HG03060 (cell line): Measurements from ENCODE around the gene OAS3.
"Not testable (repeated sequence)": the region's sequence is repeated elsewhere in the genome, so short reads cannot be mapped to it uniquely, and the experiment has no call there.

Experiments
- ATAC-seq: cut with Tn5 transposase; IDR thresholded peaks from one replicate; pipeline ENCODE4 v1.9.1; 2021; ENCODE audit warnings: low read depth, moderate number of reproducible peaks; ENCODE audit not compliant: unreplicated experiment

Gene OAS3

GRCh38 chr12:112979041-112979680 lies 40.9 kb downstream of the OAS3 start:
- ATAC-seq = no peak

GRCh38 chr12:112980491-112981158 lies 42.4 kb downstream of the OAS3 start:
- ATAC-seq = no peak

- ATAC-seq = no peak
Measured at GRCh38 chr12:112985642-112986290, 47.5 kb downstream of the OAS3 start.

GRCh38 chr12:112986291-112986800 lies 48.1 kb downstream of the OAS3 start:
- no peak for ATAC-seq

- ATAC-seq = no peak
Measured at GRCh38 chr12:112987561-112987960, 49.3 kb downstream of the OAS3 start.

- no peak for ATAC-seq
Measured at GRCh38 chr12:112988224-112988623, 50.0 kb downstream of the OAS3 start.

GRCh38 chr12:112988823-112989385 lies 50.6 kb downstream of the OAS3 start:
- ATAC-seq = not testable (repeated sequence)

GRCh38 chr12:112989806-112990205 lies 51.5 kb downstream of the OAS3 start:
- no peak for ATAC-seq

- no peak for ATAC-seq
Measured at GRCh38 chr12:112992541-112993398, 54.5 kb downstream of the OAS3 start.

- no peak for ATAC-seq
Measured at GRCh38 chr12:112995008-112995407, 56.7 kb downstream of the OAS3 start.

GRCh38 chr12:112996501-112996900 lies 58.2 kb downstream of the OAS3 start:
- ATAC-seq = no peak

- ATAC-seq = no peak
Measured at GRCh38 chr12:112997506-112997905, 59.2 kb downstream of the OAS3 start.

GRCh38 chr12:112998987-112999767 lies 60.9 kb downstream of the OAS3 start:
- no peak for ATAC-seq

- no peak for ATAC-seq
Measured at GRCh38 chr12:113000433-113000832, 62.2 kb downstream of the OAS3 start.

GRCh38 chr12:113002155-113002554 lies 63.9 kb downstream of the OAS3 start:
- ATAC-seq = no peak

- ATAC-seq = no peak
Measured at GRCh38 chr12:113002676-113003075, 64.4 kb downstream of the OAS3 start.

GRCh38 chr12:113003636-113004035 lies 65.4 kb downstream of the OAS3 start:
- no peak for ATAC-seq

GRCh38 chr12:113005762-113006161 lies 67.5 kb downstream of the OAS3 start:
- ATAC-seq = no peak

GRCh38 chr12:113006206-113006605 lies 67.9 kb downstream of the OAS3 start:
- ATAC-seq = no peak

GRCh38 chr12:113006641-113007040 lies 68.4 kb downstream of the OAS3 start:
- no peak for ATAC-seq
